Neural progenitor cell (in vitro differentiated cells): ENCODE measurements around the gene SH3BP5L.

Source experiments
- EZH2phosphoT487 ChIP-seq: fragments of 200-600 bp; sonication (generic); IDR thresholded peaks from 2 replicates; pipeline ENCODE4 v1.6.1; 2017; ENCODE audit warnings: antibody characterized with exemption
- TF ChIP-seq, protein P1 (sequence below): fragments of 200-600 bp; sonication (generic); IDR thresholded peaks from 2 replicates; pipeline ENCODE4 v1.5.1; 2017; ENCODE audit warnings: antibody characterized with exemption, mild to moderate bottlenecking

DNA sequence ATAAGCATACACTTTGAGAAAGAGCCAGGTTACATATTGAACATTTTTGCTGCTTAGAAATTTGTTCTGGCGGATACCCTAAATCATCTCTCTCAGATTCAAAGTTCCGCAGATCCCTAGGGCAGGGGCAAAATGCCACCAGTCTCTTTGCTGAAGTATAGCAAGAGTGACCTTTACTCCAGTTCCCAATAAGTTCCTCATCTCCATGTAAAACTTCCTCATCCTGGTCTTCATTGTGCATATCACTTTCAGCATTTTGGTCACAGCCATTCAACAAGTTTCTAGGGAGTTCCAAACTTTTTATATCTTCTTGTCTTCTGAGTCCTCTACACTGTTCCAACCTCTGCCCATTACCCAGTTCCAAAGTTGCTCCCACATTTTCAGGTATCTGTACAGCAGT, 46.8 kb downstream of the SH3BP5L start:
- TF ChIP-seq, protein P1, sequence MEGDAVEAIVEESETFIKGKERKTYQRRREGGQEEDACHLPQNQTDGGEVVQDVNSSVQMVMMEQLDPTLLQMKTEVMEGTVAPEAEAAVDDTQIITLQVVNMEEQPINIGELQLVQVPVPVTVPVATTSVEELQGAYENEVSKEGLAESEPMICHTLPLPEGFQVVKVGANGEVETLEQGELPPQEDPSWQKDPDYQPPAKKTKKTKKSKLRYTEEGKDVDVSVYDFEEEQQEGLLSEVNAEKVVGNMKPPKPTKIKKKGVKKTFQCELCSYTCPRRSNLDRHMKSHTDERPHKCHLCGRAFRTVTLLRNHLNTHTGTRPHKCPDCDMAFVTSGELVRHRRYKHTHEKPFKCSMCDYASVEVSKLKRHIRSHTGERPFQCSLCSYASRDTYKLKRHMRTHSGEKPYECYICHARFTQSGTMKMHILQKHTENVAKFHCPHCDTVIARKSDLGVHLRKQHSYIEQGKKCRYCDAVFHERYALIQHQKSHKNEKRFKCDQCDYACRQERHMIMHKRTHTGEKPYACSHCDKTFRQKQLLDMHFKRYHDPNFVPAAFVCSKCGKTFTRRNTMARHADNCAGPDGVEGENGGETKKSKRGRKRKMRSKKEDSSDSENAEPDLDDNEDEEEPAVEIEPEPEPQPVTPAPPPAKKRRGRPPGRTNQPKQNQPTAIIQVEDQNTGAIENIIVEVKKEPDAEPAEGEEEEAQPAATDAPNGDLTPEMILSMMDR: no peak
- no peak for TF ChIP-seq EZH2phosphoT487
